Neural cell (in vitro differentiated cells): Measurements from ENCODE around the gene GLUL. TPM values are rescaled to one million over a fixed set of nuclear protein-coding genes. Genes with fewer than 3 reads are reported as not detected.

Experiments
- H2AFZ ChIP-seq: fragments of 200-600, 300-800 bp; sonication (generic), shearing (Covaris generic); 2 replicates; pipeline ENCODE4 v1.6.0; 2014; ENCODE audit warnings: low read depth, mild to moderate bottlenecking, antibody characterized with exemption, low read length, moderate library complexity
- H3F3A ChIP-seq: fragments of 200-600 bp; shearing (Covaris generic); 2 replicates; pipeline ENCODE4 v1.6.1; 2016; ENCODE audit warnings: mild to moderate bottlenecking, moderate library complexity, mixed read lengths, antibody characterized with exemption, low read length; ENCODE audit not compliant: insufficient read depth, poor library complexity, severe bottlenecking
- H3K27ac ChIP-seq: fragments of 200-600, 300-800 bp; sonication (generic), shearing (Covaris generic); 2 replicates; pipeline ENCODE4 v1.5.1; 2014; ENCODE audit warnings: mild to moderate bottlenecking, low read length, moderate library complexity
- H3K27me3 ChIP-seq: fragments of 300-800, 200-600 bp; sonication (generic), shearing (Covaris generic); 2 replicates; pipeline ENCODE4 v1.6.0; 2014; ENCODE audit warnings: mild to moderate bottlenecking, low read depth, low read length, moderate library complexity; ENCODE audit not compliant: insufficient read depth
- H3K36me3 ChIP-seq: fragments of 300-800, 200-600 bp; sonication (generic), shearing (Covaris generic); 2 replicates; pipeline ENCODE4 v1.5.1; 2014; ENCODE audit warnings: mild to moderate bottlenecking, antibody characterized with exemption, low read length, moderate library complexity; ENCODE audit not compliant: insufficient read depth
- H3K4me2 ChIP-seq: fragments of 300-800, 200-600 bp; sonication (generic), shearing (Covaris generic); 2 replicates; pipeline ENCODE4 v1.6.0; 2014; ENCODE audit warnings: mild to moderate bottlenecking, low read length
- H3K4me3 ChIP-seq: fragments of 300-800, 200-600 bp; sonication (generic), shearing (Covaris generic); 2 replicates; pipeline ENCODE4 v1.5.1; 2014; ENCODE audit warnings: mild to moderate bottlenecking, low read length, moderate library complexity
- H3K79me2 ChIP-seq: fragments of 200-600 bp; shearing (Covaris generic); replicated peaks from 2 replicates; pipeline ENCODE4 v1.6.0; 2014; ENCODE audit warnings: mild to moderate bottlenecking, low read length, moderate library complexity; ENCODE audit not compliant: insufficient read depth
- H3K9ac ChIP-seq: fragments of 300-800, 200-600 bp; sonication (generic), shearing (Covaris generic); 2 replicates; pipeline ENCODE4 v1.6.1; 2016; ENCODE audit warnings: mild to moderate bottlenecking, low read length, mixed read lengths
- H3K9me2 ChIP-seq: fragments of 200-600 bp; shearing (Covaris generic); 2 replicates; pipeline ENCODE4 v1.6.1; 2016; ENCODE audit warnings: mild to moderate bottlenecking, low read length, mixed read lengths; ENCODE audit not compliant: insufficient read depth
- H3K9me3 ChIP-seq: fragments of 200-600, 300-800 bp; sonication (generic), shearing (Covaris generic); 2 replicates; pipeline ENCODE4 v1.6.1; 2016; ENCODE audit warnings: mild to moderate bottlenecking, mixed run types, low read length, moderate library complexity, mixed read lengths
- H4K20me1 ChIP-seq: fragments of 200-600 bp; shearing (Covaris generic); 2 replicates; pipeline ENCODE4 v1.6.1; 2016; ENCODE audit warnings: mild to moderate bottlenecking, mixed run types; ENCODE audit not compliant: insufficient read depth
- EP300 ChIP-seq: fragments of 450-650 bp; conservative IDR thresholded peaks from 2 replicates; pipeline ENCODE4 v1.6.1; 2014; ENCODE audit warnings: antibody characterized with exemption, mild to moderate bottlenecking, moderate library complexity; ENCODE audit not compliant: poor library complexity, severe bottlenecking
- EZH2 ChIP-seq: fragments of 200-600, 300-800 bp; shearing (Covaris generic), sonication (generic); IDR thresholded peaks from 2 replicates; pipeline ENCODE4 v1.6.1; 2014; ENCODE audit warnings: antibody characterized with exemption, low read length, borderline replicate concordance, mild to moderate bottlenecking; ENCODE audit not compliant: insufficient read depth, poor library complexity, severe bottlenecking
- MXI1 ChIP-seq: fragments of 450-650 bp; conservative IDR thresholded peaks from 2 replicates; pipeline ENCODE4 v1.6.1; 2014; ENCODE audit warnings: antibody characterized with exemption, mild to moderate bottlenecking; ENCODE audit not compliant: poor library complexity, severe bottlenecking
- POLR2AphosphoS5 ChIP-seq: IDR thresholded peaks from 2 replicates; pipeline ENCODE4 v1.6.1; 2012
- RAD21 ChIP-seq: fragments of 450-650 bp; conservative IDR thresholded peaks from 2 replicates; pipeline ENCODE4 v1.6.1; 2014; ENCODE audit warnings: antibody characterized with exemption, mild to moderate bottlenecking, moderate library complexity
- SMC3 ChIP-seq: fragments of 450-650 bp; conservative IDR thresholded peaks from 2 replicates; pipeline ENCODE4 v1.6.1; 2014; ENCODE audit warnings: antibody characterized with exemption, mild to moderate bottlenecking, moderate library complexity; ENCODE audit not compliant: poor library complexity
- TAF1 ChIP-seq: IDR thresholded peaks from 2 replicates; pipeline ENCODE4 v1.6.1; 2012; ENCODE audit warnings: low read depth
- polyA plus RNA-seq: library from polyadenylated mRNA; depleted of rRNA; stranded (reverse); fragments of >200 nt; gene quantifications from 2 replicates; pipeline ENCODE4 v1.2.3, GENCODE V29; 2014
- TF ChIP-seq, protein P1 (sequence below): IDR thresholded peaks from 2 replicates; pipeline ENCODE4 v1.6.1; 2012; ENCODE audit warnings: borderline replicate concordance
- TF ChIP-seq, protein P2 (sequence below): fragments of 450-650 bp; IDR thresholded peaks from 2 replicates; pipeline ENCODE4 v1.5.1; 2014; ENCODE audit warnings: antibody characterized with exemption, mild to moderate bottlenecking, moderate library complexity; ENCODE audit not compliant: poor library complexity, severe bottlenecking

GLUL gene
- polyA plus RNA-seq, 1 donor from 2014 or later, result 219 TPM

DNA sequence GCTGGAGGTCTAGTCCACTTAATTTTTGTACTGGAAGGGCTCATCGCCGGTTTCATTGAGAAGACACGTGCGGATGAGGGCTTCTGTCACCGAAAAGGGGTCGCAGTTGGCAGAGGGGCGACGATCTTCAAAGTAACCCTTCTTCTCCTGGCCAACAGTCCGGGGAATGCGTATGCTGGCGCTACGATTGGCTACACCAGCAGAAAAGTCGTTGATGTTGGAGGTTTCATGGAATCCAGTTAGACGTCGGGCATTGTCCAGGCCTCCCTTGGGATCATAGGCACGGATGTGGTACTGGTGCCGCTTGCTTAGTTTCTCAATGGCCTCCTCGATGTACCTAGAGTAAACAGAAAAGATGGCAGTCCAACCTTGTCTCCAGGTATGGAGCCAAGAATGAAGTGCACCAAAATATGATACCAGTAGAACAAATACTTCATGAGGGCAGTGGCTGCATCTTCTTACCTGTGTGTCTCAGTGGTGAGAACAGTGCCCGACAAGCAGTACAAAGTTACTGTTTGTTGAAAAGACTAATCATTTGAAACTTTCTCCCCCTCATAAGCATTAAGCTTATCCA is 7.1 kb downstream of the GLUL start:
- H3K36me3 ChIP-seq, result peaks cover 19% of the 10 kb centered on the region
- no peaks in the 10 kb centered on the region for H3K9me2 ChIP-seq
- peaks cover 16% of the 10 kb centered on the region for H4K20me1 ChIP-seq
- H2AFZ ChIP-seq, result no peak overlapping the region
- TF ChIP-seq RAD21 (no peak), EZH2 (no peak), POLR2AphosphoS5 (no peak), EP300 (no peak), SMC3 (no peak), TAF1 (no peak)
- TF ChIP-seq, protein P1, sequence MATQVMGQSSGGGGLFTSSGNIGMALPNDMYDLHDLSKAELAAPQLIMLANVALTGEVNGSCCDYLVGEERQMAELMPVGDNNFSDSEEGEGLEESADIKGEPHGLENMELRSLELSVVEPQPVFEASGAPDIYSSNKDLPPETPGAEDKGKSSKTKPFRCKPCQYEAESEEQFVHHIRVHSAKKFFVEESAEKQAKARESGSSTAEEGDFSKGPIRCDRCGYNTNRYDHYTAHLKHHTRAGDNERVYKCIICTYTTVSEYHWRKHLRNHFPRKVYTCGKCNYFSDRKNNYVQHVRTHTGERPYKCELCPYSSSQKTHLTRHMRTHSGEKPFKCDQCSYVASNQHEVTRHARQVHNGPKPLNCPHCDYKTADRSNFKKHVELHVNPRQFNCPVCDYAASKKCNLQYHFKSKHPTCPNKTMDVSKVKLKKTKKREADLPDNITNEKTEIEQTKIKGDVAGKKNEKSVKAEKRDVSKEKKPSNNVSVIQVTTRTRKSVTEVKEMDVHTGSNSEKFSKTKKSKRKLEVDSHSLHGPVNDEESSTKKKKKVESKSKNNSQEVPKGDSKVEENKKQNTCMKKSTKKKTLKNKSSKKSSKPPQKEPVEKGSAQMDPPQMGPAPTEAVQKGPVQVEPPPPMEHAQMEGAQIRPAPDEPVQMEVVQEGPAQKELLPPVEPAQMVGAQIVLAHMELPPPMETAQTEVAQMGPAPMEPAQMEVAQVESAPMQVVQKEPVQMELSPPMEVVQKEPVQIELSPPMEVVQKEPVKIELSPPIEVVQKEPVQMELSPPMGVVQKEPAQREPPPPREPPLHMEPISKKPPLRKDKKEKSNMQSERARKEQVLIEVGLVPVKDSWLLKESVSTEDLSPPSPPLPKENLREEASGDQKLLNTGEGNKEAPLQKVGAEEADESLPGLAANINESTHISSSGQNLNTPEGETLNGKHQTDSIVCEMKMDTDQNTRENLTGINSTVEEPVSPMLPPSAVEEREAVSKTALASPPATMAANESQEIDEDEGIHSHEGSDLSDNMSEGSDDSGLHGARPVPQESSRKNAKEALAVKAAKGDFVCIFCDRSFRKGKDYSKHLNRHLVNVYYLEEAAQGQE, result no peak
- H3K27ac ChIP-seq, result no peak overlapping the region
- no peak overlapping the region for H3K4me2 ChIP-seq
- H3F3A ChIP-seq, result no peaks in the 10 kb centered on the region
- no peak overlapping the region for H3K4me3 ChIP-seq
- H3K9me3 ChIP-seq, result no peaks in the 10 kb centered on the region
- H3K79me2 ChIP-seq, result peaks cover 22% of the 10 kb centered on the region
- no peaks in the 10 kb centered on the region for H3K27me3 ChIP-seq
- no peak overlapping the region for H3K9ac ChIP-seq

DNA sequence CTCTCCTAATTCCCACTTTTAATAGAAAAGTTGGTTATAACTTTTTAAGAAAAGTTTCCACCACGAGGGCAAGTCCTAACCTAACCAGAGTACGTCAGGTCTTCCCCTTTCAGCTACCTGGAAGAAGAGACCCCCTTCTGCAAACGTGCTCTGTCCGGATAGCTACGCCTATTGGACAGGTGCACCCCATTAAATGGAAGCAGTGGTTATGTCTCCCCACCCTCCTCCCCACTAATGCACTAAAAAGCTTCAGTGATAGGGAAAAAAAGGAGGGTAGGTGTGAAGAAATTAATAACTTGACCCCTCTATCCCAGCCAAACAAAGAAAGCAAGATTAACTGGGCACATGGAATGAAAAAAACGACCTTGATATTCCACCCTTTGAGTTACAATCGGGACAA is 7.7 kb downstream of the GLUL start:
- Histone ChIP-seq H3K36me3 (peaks cover 19% of the 10 kb centered on the region), H3K9me2 (no peaks in the 10 kb centered on the region), H3K9ac (no peak overlapping the region), H3K27me3 (no peaks in the 10 kb centered on the region), H3K9me3 (no peaks in the 10 kb centered on the region), H4K20me1 (peaks cover 10% of the 10 kb centered on the region), H3K27ac (no peak overlapping the region), H2AFZ (no peak overlapping the region), H3K4me2 (no peak overlapping the region), H3F3A (no peaks in the 10 kb centered on the region), H3K79me2 (peaks cover 17% of the 10 kb centered on the region), H3K4me3 (no peak overlapping the region)
- TF ChIP-seq, protein P2, sequence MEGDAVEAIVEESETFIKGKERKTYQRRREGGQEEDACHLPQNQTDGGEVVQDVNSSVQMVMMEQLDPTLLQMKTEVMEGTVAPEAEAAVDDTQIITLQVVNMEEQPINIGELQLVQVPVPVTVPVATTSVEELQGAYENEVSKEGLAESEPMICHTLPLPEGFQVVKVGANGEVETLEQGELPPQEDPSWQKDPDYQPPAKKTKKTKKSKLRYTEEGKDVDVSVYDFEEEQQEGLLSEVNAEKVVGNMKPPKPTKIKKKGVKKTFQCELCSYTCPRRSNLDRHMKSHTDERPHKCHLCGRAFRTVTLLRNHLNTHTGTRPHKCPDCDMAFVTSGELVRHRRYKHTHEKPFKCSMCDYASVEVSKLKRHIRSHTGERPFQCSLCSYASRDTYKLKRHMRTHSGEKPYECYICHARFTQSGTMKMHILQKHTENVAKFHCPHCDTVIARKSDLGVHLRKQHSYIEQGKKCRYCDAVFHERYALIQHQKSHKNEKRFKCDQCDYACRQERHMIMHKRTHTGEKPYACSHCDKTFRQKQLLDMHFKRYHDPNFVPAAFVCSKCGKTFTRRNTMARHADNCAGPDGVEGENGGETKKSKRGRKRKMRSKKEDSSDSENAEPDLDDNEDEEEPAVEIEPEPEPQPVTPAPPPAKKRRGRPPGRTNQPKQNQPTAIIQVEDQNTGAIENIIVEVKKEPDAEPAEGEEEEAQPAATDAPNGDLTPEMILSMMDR, result no peak
- TF ChIP-seq MXI1 (no peak), EZH2 (no peak), TAF1 (no peak), POLR2AphosphoS5 (no peak), EP300 (no peak), RAD21 (no peak), SMC3 (no peak)
- TF ChIP-seq, protein P1, result no peak
